ENCODE measurements around the gene MRPL23.
"Not testable (repeated sequence)": the region's sequence is repeated elsewhere in the genome, so short reads cannot be mapped to it uniquely, and the experiment has no call there.

The MRPL23 gene

DNA sequence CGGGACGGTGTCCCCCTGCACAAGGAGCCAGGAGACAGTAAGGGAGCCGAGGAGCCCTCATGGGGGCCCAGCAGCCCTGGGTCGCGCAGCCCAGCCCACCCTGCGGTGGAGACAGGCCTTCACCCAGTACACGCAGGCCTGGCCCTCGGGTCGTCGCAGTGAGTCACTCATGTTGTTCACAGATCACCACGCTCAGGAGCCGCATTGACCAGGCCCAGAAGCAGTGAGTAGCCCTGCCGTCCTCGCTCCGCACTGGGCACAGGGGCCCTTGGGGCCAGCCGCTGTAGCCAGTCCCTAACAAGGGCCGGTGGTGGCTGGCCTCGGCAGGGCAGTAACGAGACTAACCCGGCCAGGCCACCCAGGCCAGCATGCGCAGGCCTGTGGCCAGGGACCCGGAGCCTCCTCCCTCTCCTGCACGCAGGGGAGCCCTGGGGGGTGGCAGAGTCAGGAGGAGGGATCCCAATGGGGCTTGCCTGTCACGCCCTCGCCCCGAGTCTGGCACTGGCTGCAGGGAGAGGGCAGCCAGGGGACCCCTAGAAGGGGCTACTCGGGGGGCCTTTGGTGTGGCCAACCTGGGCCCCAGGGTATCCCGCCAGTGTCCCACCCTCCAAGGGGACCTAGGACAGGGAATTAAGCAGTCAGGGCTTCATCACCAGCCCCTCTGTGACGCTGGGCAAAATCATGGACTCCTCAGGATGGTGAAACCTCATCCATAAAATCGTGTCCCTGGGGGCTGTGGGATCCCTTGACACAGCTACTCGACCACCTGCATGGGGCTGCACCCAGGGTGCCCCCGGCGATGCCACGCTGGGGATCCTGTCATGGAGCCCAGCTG is 10.1 kb upstream of the MRPL23 start:
- no peak for DNase-seq (ENCODE audit: extremely low spot score)
- TF ChIP-seq, protein P1, sequence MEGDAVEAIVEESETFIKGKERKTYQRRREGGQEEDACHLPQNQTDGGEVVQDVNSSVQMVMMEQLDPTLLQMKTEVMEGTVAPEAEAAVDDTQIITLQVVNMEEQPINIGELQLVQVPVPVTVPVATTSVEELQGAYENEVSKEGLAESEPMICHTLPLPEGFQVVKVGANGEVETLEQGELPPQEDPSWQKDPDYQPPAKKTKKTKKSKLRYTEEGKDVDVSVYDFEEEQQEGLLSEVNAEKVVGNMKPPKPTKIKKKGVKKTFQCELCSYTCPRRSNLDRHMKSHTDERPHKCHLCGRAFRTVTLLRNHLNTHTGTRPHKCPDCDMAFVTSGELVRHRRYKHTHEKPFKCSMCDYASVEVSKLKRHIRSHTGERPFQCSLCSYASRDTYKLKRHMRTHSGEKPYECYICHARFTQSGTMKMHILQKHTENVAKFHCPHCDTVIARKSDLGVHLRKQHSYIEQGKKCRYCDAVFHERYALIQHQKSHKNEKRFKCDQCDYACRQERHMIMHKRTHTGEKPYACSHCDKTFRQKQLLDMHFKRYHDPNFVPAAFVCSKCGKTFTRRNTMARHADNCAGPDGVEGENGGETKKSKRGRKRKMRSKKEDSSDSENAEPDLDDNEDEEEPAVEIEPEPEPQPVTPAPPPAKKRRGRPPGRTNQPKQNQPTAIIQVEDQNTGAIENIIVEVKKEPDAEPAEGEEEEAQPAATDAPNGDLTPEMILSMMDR (IDR thresholded peaks at IDR 0.05; ENCODE audit: control extremely low read depth, extremely low read depth, low read depth, missing control alignments), result no peak
- POLR2A ChIA-PET, result no interaction called here
- CTCF ChIA-PET, result interaction anchor here (1.3 to 2.3 kb wide), 3 partner anchors 55 to 243 kb away, joined by 3 to 6 read pairs (median 4); no protein-coding TSS in a partner anchor

DNA sequence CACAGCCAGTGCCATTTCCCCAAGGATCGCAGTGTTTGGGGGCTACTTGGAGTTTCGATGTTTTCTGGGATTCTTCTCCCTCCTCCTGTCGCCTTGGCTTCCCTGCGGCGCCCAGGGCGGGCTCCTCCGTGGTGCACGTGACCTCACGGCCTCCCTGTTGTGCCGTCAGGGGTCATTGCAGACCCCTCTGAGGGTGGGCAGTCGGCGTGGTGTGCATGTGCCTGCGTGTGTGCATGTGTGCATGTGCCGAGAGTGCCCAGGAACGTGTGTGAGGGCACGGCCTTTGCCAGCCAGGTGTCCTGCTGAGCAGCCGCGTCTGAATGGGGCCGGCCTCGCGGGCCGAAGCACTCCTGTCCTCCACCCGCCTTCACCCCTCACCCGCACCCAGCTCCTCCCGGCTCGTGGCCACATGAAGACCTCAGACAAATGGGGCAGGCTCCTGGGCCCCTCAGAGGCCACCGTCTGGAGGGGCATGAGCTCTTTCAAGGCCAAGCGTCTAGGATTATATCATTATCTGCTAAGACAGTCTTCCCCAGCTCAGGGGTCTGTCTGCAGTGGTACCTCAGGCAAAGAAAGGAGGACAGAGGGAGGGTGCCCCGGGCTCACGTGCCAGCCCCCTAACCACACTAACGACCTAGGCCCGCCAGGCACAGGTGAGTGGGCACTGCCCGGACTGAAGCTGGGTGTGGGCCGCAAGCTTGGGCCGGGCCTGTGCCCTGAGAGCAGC is 9.4 kb upstream of the MRPL23 start:
- POLR2A ChIA-PET, result interaction anchor here (1.1 kb wide), 1 partner anchor 83 kb away, joined by 3 read pairs; no protein-coding TSS in a partner anchor
- DNase-seq (ENCODE audit: extremely low spot score), result no peak
- TF ChIP-seq, protein P1 (IDR thresholded peaks at IDR 0.05; ENCODE audit: control extremely low read depth, extremely low read depth, low read depth, missing control alignments), result no peak
- CTCF ChIA-PET, result interaction anchor here (1.2 to 1.6 kb wide), 3 partner anchors 31 to 61 kb away, joined by 3 to 4 read pairs (median 4); no protein-coding TSS in a partner anchor

DNA sequence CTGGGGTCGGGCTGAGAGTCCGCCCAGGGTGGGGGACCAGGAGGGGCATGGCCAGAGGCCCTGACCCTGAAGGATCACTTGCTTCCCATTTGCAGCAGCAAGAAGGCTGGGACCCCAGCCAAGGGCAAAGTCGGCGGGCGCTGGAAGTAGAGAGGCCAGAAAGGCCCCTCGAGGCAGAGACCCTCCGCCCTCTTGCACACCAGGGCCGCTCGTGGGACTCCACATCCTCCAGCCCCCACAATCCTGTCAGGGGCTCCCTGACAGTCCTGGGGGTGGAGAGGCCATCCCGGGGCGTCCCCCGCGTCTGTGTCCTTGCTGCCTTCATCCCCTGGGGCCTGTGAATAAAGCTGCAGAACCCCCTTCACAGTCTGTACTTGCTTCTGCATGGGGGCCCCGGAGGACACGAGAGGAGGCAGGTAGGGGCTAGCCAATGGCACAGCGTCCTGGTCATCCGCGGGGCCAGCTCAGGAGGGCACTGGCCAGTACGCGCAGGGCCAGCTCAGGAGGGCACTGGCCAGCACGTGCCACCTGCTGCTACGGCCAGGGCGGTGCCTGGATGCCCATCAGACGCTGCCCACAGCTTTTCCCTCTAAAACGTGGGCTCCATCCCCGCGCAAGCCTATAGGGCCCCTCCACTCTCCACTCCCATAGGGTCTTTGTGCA is 8.7 kb upstream of the MRPL23 start:
- CTCF ChIA-PET, result interaction anchor here (1.2 to 1.6 kb wide), 3 partner anchors 32 to 62 kb away, joined by 3 to 4 read pairs (median 4); no protein-coding TSS in a partner anchor

DNA sequence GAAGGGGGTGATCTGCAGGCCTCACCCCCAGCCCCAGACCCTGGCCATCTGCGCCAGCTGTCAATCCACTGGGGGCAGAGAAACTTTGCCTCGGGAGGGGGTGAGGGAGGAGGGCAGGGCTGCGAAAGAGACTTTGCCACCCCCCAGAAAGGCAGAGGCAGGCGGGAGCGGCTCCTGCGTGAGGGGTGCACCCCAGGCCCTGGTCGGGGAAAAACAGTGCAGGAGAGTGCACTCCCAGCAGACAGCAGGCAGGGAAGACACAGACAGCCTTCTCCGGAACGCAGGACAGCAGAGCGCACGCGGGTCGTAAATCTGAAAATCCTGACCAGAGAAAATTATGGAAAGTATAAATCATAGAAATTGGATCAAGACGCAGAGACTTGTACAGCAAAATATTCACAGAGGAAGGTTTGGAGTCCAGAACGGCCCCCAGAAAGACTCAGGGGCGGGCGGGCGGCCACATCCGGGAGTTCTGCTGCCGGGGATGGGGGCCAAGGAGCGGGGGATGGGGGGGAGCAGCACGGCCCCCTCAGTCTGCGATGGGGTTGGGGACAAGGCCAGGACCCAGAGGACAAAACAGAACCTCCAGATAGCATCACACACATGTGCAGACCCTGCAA is 8.0 kb upstream of the MRPL23 start:
- ChIA-PET POLR2A (no interaction called here), CTCF (interaction anchor here (1.2 to 1.6 kb wide), 3 partner anchors 32 to 63 kb away, joined by 3 to 4 read pairs (median 4); no protein-coding TSS in a partner anchor)
- TF ChIP-seq, protein P1 (IDR thresholded peaks at IDR 0.05; ENCODE audit: control extremely low read depth, extremely low read depth, low read depth, missing control alignments), result no peak
- no peak for DNase-seq (ENCODE audit: extremely low spot score)

More for the DNA sequence above, 8.7 kb upstream of the MRPL23 start:
- DNase-seq (ENCODE audit: extremely low spot score), result no peak
- POLR2A ChIA-PET, result interaction anchor here (1.1 kb wide), 1 partner anchor 84 kb away, joined by 3 read pairs; no protein-coding TSS in a partner anchor
- TF ChIP-seq, protein P1 (IDR thresholded peaks at IDR 0.05; ENCODE audit: control extremely low read depth, extremely low read depth, low read depth, missing control alignments), result no peak

DNA sequence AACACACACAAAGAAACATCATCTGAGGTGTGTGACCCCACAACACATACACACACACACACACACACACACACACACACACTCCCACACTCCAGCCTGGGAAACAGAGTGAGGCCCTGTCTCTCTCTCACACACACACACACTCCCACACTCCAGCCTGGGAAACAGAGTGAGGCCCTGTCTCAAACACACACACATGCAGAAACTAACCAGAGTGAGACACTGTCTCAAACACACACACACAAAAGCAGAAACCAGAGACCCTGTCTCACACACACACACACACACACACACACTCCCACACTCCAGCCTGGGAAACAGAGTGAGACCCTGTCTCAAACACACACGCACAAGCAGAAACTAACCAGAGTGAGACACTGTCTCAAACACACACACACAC is 7.3 kb upstream of the MRPL23 start:
- POLR2A ChIA-PET; CTCF ChIA-PET; DNase-seq (ENCODE audit: extremely low spot score): not testable (repeated sequence)

DNA sequence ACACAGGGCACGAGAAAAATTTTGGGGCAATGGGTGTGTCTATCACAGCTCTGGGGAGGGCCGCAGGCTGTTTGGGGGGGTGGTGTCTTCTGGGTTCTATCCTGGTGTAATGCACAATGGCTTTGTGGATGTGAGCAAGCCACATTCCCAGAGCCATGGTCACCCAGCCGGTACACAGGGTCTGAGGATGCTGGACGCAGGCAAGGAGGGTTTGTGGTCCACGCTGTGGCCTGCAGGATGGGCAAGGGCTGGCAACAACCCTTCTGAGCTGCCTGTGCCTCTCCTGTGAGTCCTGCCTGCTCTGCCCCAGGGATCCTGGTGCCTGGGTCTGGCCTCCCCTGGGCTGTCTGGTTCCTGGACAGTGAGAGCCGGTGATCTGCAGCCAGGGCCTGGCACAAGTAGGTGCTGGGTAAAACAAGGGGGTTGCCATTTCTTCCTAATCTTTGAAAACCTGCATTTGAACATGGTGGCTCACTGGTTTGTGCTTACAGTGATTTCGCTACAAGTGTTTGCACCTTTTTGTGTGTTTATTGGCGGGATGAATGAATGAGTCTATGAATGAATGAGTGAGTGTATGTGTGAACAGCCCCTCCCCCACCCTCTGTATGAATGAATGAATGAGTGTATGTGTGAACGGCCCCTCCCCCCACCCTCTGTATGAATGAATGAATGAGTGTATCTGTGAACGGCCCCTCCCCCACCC is 4.4 kb upstream of the MRPL23 start:
- TF ChIP-seq, protein P1 (IDR thresholded peaks at IDR 0.05; ENCODE audit: control extremely low read depth, extremely low read depth, low read depth, missing control alignments), result no peak
- no peak for DNase-seq (ENCODE audit: extremely low spot score)
- CTCF ChIA-PET, result interaction anchor here (1.0 to 2.4 kb wide), 3 partner anchors 44 to 61 kb away, joined by 3 to 7 read pairs (median 4); no protein-coding TSS in a partner anchor
- POLR2A ChIA-PET, result interaction anchor here (1.1 kb wide), 1 partner anchor 47 kb away, joined by 4 read pairs; no protein-coding TSS in a partner anchor
